NCI-H146 treated with DMSO at 0.1 percent for 48 hours (cell line): ENCODE measurements around the gene SLC27A3.

Experiments
- DNase-seq: peaks from one replicate; lab custom pipeline; 2025; ENCODE audit not compliant: unreplicated experiment; lab: John Stamatoyannopoulos, UW

Gene SLC27A3

GRCh38 chr1:153798468-153798780 lies 23.2 kb downstream of the SLC27A3 start:
- no peak for DNase-seq

DNA sequence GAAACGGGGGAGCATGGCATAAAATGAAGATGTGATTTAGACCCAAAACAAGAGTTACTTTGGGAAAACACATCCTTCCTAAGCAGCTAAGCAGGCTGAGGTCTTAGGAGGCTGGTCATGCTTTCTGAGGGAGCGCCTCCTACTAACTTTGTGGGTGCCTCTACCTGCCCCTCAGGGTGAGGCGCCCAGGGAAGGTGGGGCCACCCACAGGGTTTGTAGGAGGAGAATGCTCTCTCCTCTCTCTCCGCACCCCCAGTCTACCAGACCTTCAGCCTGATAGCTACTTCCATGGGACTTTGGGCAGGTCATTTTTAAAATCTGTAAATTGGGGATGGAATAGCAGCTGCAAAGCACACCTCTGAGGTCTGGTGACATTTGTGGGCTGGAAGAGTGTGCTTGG lies 23.8 kb downstream of the SLC27A3 start:
- no peak for DNase-seq

- no peak for DNase-seq
Measured at GRCh38 chr1:153799566-153800465, 24.6 kb downstream of the SLC27A3 start.

DNA sequence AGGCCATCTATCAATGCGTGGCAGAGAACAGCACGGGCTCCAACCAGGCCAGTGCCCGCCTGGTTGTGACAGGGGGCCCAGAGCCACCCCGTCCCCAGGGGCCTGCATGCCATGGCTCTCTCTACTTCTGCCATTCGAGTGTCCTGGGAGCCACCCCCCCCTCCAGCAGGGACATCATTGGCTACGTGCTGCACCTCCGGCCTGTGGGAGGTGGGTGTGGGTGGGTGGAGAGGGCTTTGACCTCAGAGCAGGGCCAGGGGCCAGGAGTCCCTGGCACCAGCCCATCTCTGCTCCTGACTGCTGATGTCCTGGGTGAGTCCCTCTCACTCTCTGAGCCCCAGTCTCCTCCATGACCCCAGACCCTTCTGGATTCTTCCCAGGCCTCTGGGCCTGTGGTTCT lies 25.3 kb downstream of the SLC27A3 start:
- no peak for DNase-seq

DNA sequence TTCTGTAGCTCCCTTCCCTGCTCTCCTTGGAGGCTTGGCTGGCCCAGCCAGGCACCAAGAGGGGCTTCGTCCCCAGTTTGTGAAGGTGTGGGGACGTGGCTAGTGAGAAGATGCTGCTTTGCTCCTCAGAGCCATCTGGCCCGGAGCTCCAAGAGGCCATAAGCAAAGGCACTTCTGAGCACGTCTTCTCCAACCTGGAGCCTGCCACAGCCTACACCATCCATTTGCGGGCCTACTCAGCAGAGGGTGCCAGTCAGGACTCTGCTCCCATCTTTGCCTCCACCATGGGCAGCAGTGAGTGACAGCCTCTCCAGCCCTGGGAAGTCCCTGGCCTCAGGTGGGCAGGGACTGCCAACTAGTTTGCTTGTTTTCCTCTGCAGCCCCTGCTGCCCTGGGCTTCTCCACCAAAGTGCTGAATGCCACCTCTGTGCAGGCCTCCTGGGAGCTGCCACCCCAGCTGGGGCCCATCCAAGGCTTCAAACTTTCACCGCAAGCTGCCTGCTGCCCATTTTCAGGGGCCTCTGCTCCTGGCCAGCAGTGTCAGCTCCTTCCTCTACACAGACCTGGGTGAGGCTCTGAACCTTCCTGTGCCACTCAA lies 25.9 kb downstream of the SLC27A3 start:
- no peak for DNase-seq

GRCh38 chr1:153801786-153802697 lies 26.8 kb downstream of the SLC27A3 start:
- DNase-seq: no peak

DNA sequence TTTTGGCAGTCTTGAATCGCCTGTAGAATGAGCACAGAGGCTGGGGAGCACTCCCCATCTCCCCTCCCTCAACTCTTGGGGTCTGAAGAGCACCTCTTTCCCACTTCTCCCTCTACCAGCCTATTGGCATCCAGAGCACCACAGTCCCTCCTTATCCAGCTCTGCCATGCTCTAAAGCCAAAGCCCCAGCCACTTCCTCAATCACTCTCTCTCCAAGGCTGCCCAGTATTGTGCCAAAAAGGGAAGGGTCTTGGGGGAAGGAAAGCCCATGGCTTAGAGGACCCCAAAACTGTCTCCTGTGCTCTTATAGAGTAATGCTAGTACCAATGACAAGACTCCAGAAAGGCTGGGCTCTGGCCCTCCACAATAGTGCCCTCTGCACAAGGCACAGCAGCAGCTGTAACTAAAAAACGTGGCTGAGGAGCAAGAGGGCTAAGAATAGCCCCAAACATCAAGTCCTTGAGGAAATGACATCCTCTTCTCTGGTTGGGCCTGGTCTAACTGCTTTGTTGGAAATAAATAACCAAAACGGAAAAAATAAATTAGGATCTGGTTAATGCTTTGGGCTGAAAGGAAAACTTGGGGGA lies 28.4 kb downstream of the SLC27A3 start:
- DNase-seq: no peak

GRCh38 chr1:153804112-153804511 lies 28.9 kb downstream of the SLC27A3 start:
- DNase-seq: no peak

- DNase-seq: no peak
Measured at GRCh38 chr1:153805042-153805745, 30.0 kb downstream of the SLC27A3 start.

DNA sequence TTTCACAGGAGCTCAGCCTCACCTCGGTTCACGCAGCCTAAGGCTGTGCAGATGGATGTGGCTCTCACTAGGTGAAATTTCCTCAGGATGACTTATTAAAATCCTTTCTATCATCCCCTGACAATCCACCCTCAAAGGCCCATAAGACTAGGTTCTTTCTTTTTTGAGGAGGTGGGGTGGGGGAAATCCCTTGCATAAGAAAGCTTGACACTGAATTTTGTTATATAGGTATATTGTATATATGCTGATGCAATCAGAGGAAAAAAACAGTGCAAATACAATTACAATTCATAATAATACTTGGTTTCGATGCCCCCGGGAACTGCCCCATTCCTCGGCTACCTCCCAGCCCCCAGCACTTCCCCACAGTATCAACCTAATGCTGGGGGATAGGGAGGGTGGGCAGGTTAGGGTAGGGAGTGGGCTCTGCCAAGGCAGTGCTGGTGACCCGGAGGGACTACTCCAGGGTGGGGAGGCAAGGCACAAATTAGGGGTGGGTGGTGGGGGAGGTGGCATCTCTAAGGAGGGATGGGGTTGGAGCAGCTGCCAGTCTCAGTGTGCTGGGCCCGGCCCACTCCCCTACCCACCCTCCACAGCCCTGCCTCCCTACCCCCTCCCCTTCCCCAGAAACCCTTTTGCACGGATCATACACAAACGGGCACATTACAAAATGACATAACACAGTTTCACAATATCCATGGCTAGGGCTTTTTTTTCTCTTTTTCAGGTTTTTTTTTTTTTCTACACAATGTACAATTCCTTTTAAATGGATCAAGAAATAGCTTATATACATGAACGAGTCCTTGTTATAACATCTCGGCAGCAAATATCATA lies 30.9 kb downstream of the SLC27A3 start:
- DNase-seq: no peak

- DNase-seq: no peak
Measured at GRCh38 chr1:153816283-153816889, 41.2 kb downstream of the SLC27A3 start.

DNA sequence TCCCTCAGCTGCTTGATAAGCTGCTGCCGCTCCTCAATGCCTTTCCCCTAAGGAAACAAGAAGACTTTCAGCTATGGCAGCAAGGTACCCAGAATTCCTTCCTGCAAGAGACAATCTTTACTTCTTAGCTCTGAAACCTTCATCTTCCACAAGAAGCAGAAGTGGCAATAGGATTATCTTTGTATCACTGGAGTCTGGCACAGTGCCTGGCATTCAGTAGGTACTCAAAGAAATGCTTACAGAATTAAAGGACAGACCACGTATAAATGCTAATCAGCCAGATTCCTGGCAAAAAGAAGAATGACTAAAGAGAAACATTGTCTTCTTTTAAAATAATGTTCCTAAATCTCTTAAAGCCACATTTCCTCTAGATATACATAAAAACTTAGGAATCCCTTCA lies 43.7 kb downstream of the SLC27A3 start:
- DNase-seq: no peak

DNA sequence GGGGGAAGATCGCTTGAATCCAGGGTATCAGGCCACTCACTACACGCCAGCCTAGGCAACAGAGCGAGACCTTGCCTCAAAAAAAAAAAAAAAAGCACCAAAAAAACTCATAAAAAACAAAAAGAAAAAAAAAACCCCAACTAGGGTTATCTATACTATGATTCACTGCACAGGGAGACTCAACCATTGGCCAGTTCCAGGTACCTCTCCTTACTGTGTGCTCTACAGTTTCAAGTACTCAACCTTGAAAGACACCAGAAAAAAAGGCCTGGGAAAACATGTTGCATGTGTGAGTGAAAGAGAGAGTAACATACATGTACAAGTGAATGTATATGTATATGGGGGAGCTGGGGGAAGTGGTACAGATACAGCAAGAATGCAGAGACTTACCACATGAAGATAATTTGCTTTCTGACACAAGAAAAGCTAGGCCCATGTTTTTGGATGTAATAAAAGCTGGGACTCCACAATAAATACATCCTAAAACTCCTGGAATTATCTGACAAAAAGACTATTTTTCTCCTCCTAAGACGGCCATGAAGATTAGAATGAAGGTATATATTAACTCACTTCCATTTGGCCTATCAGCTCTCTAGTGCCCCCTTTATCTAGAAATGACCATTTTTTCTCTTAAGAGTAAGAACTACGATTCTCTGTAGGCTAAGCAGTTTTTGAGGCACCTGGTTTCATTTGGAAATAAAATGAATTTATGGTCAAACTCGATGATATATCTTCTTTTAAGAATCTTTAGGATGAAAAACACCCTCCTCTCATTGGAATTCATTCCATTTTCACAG lies 52.2 kb downstream of the SLC27A3 start:
- no peak for DNase-seq
